HEK293 (cell line): ENCODE results near the gene RRBP1.

Experiments
- CTCF ChIA-PET: fragments of 350-600 bp; formaldehyde crosslinking; extraction: SDS; loops from one replicate; lab custom pipeline; 2021; ENCODE audit warnings: antibody characterized with exemption; lab: Yijun Ruan, JAX
- POLR2A ChIA-PET: fragments of 300-600 bp; formaldehyde crosslinking; extraction: SDS; loops from one replicate; lab custom pipeline; 2020; ENCODE audit warnings: antibody characterized with exemption, inconsistent platforms; lab: Yijun Ruan, JAX
- H3K27ac ChIP-seq: fragments of 200-500 bp; sonication (Bioruptor generic); 2 replicates; pipeline ENCODE4 v1.5.1; 2014; ENCODE audit warnings: low read depth, low read length, control low read depth, inconsistent platforms; ENCODE audit errors: extremely low read depth
- H3K36me3 ChIP-seq, 2 experiments: fragments of 200-500 bp in 1 of 2; sonication (Bioruptor generic) in 1 of 2; 1 replicate in 1 of 2; 2 replicates in 1 of 2; pipeline ENCODE4 v1.5.1; 2014 to 2017; ENCODE audit warnings: inconsistent platforms in 2 of 2, low read length in 2 of 2; ENCODE audit not compliant: control insufficient read depth in 2 of 2, insufficient read depth in 1 of 2
- H3K4me1 ChIP-seq: fragments of 200-500 bp; sonication (Bioruptor generic); 2 replicates; pipeline ENCODE4 v1.5.1; 2014; ENCODE audit warnings: mild to moderate bottlenecking, low read length, inconsistent platforms; ENCODE audit not compliant: control insufficient read depth, insufficient read depth
- H3K4me3 ChIP-seq: 2 replicates; pipeline ENCODE4 v1.5.1; 2011; ENCODE audit warnings: low read depth, mild to moderate bottlenecking, control low read depth, low read length, moderate library complexity
- H3K9me3 ChIP-seq: fragments of 200-500 bp; sonication (Bioruptor generic); 2 replicates; pipeline ENCODE4 v1.5.1; 2014; ENCODE audit warnings: low read depth, low read length, inconsistent platforms; ENCODE audit not compliant: control insufficient read depth, insufficient read depth
- GLI2 ChIP-seq: fragments of 450-650 bp; formaldehyde crosslinking; IDR thresholded peaks from 2 replicates; pipeline ENCODE4; 2017; ENCODE audit warnings: missing biosample characterization, missing genetic modification characterization, low read depth, borderline replicate concordance
- HOXA7 ChIP-seq: sonication (generic); formaldehyde crosslinking; IDR thresholded peaks from 2 replicates; pipeline ENCODE4 v1.8.1; 2022; ENCODE audit warnings: missing genetic modification reagents, borderline replicate concordance
- SCRT1 ChIP-seq: fragments of 450-650 bp; formaldehyde crosslinking; IDR thresholded peaks from 2 replicates; pipeline ENCODE4 v1.5.1; 2016; ENCODE audit warnings: missing biosample characterization, missing genetic modification characterization, borderline replicate concordance
- SP7 ChIP-seq: fragments of 450-650 bp; formaldehyde crosslinking; IDR thresholded peaks from 2 replicates; pipeline ENCODE4 v1.5.1; 2016; ENCODE audit warnings: missing biosample characterization, missing genetic modification characterization
- ZBTB1 ChIP-seq: fragments of 450-650 bp; formaldehyde crosslinking; IDR thresholded peaks from 2 replicates; pipeline ENCODE4 v1.5.1; 2016; ENCODE audit warnings: missing biosample characterization, missing genetic modification characterization
- ZBTB8A ChIP-seq: fragments of 450-650 bp; formaldehyde crosslinking; IDR thresholded peaks from 2 replicates; pipeline ENCODE4 v1.5.1; 2016; ENCODE audit warnings: missing biosample characterization, missing genetic modification characterization
- ZNF138 ChIP-seq: fragments of 450-650 bp; formaldehyde crosslinking; IDR thresholded peaks from 2 replicates; pipeline ENCODE4 v1.5.1; 2016; ENCODE audit warnings: missing biosample characterization, missing genetic modification characterization, borderline replicate concordance
- ZNF175 ChIP-seq: fragments of 450-650 bp; formaldehyde crosslinking; IDR thresholded peaks from 2 replicates; pipeline ENCODE4 v1.5.1; 2016; ENCODE audit warnings: missing biosample characterization, missing genetic modification characterization
- ZNF223 ChIP-seq: fragments of 450-650 bp; formaldehyde crosslinking; IDR thresholded peaks from 2 replicates; pipeline ENCODE4 v1.5.1; 2016; ENCODE audit warnings: missing biosample characterization, missing genetic modification characterization
- ZNF501 ChIP-seq: fragments of 450-650 bp; formaldehyde crosslinking; IDR thresholded peaks from 2 replicates; pipeline ENCODE4 v1.5.1; 2016; ENCODE audit warnings: missing biosample characterization, missing genetic modification characterization
- ZNF529 ChIP-seq: fragments of 450-650 bp; formaldehyde crosslinking; IDR thresholded peaks from 2 replicates; pipeline ENCODE4 v1.5.1; 2017; ENCODE audit warnings: missing genetic modification characterization, missing biosample characterization; ENCODE audit not compliant: insufficient replicate concordance
- ZNF623 ChIP-seq: fragments of 450-650 bp; formaldehyde crosslinking; IDR thresholded peaks from 2 replicates; pipeline ENCODE4 v1.5.1; 2016; ENCODE audit warnings: missing biosample characterization, missing genetic modification characterization
- ZNF654 ChIP-seq: fragments of 450-650 bp; formaldehyde crosslinking; IDR thresholded peaks from 2 replicates; pipeline ENCODE4 v1.5.1; 2016; ENCODE audit warnings: low read depth, missing biosample characterization, missing genetic modification characterization
- ZNF76 ChIP-seq: fragments of 450-650 bp; formaldehyde crosslinking; IDR thresholded peaks from 2 replicates; pipeline ENCODE4; 2016; ENCODE audit warnings: low read depth, missing biosample characterization, missing genetic modification characterization, borderline replicate concordance
- TF ChIP-seq, protein P1 (sequence below): fragments of 450-650 bp; formaldehyde crosslinking; IDR thresholded peaks from 2 replicates; pipeline ENCODE4 v1.5.1; 2016; ENCODE audit warnings: missing biosample characterization, missing genetic modification characterization
- TF ChIP-seq, protein P2 (sequence below): fragments of 450-650 bp; formaldehyde crosslinking; IDR thresholded peaks from 2 replicates; pipeline ENCODE4 v1.5.1; 2016; ENCODE audit warnings: missing biosample characterization, missing genetic modification characterization

The RRBP1 gene

GRCh38 chr20:17617212-17617867 is 64.7 kb downstream of the RRBP1 start:
- H3K4me1 ChIP-seq, result no peaks in the 10 kb centered on the region
- H3K36me3 ChIP-seq, result peaks cover 0 to 72% of the 10 kb centered on the region in 2 experiments; a peak in 1 of 3 replicates
- ChIA-PET CTCF (interaction anchor here (0.5 to 3.5 kb wide), 15 partner anchors 10 to 701 kb away, joined by 3 to 18 read pairs (median 4); partner anchors contain the start of gene BFSP1), POLR2A (interaction anchor here (0.7 kb wide), 1 partner anchor 65 kb away, joined by 3 read pairs; no protein-coding TSS in a partner anchor)
- no peaks in the 10 kb centered on the region for H3K9me3 ChIP-seq
- TF ChIP-seq, protein P1, sequence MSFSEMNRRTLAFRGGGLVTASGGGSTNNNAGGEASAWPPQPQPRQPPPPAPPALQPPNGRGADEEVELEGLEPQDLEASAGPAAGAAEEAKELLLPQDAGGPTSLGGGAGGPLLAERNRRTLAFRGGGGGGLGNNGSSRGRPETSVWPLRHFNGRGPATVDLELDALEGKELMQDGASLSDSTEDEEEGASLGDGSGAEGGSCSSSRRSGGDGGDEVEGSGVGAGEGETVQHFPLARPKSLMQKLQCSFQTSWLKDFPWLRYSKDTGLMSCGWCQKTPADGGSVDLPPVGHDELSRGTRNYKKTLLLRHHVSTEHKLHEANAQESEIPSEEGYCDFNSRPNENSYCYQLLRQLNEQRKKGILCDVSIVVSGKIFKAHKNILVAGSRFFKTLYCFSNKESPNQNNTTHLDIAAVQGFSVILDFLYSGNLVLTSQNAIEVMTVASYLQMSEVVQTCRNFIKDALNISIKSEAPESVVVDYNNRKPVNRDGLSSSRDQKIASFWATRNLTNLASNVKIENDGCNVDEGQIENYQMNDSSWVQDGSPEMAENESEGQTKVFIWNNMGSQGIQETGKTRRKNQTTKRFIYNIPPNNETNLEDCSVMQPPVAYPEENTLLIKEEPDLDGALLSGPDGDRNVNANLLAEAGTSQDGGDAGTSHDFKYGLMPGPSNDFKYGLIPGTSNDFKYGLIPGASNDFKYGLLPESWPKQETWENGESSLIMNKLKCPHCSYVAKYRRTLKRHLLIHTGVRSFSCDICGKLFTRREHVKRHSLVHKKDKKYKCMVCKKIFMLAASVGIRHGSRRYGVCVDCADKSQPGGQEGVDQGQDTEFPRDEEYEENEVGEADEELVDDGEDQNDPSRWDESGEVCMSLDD (tag by site-specific recombination), result no peak
- TF ChIP-seq ZBTB8A (no peak), ZBTB1 (no peak), ZNF76 (tag by site-specific recombination) (no peak), ZNF654 (tag by site-specific recombination) (peak; percentile 32; the same call in 1 of the 2 replicates), ZNF501 (tag by site-specific recombination) (no peak), HOXA7 (CRISPR knock-in tag) (no peak)
- TF ChIP-seq, protein P2, sequence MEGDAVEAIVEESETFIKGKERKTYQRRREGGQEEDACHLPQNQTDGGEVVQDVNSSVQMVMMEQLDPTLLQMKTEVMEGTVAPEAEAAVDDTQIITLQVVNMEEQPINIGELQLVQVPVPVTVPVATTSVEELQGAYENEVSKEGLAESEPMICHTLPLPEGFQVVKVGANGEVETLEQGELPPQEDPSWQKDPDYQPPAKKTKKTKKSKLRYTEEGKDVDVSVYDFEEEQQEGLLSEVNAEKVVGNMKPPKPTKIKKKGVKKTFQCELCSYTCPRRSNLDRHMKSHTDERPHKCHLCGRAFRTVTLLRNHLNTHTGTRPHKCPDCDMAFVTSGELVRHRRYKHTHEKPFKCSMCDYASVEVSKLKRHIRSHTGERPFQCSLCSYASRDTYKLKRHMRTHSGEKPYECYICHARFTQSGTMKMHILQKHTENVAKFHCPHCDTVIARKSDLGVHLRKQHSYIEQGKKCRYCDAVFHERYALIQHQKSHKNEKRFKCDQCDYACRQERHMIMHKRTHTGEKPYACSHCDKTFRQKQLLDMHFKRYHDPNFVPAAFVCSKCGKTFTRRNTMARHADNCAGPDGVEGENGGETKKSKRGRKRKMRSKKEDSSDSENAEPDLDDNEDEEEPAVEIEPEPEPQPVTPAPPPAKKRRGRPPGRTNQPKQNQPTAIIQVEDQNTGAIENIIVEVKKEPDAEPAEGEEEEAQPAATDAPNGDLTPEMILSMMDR (tag by site-specific recombination), result peak; percentile 54
- H3K27ac ChIP-seq, result no peak overlapping the region
- no peak overlapping the region for H3K4me3 ChIP-seq

- ChIA-PET POLR2A (interaction anchor here (0.5 kb wide), 1 partner anchor 53 kb away, joined by 3 read pairs; no protein-coding TSS in a partner anchor), CTCF (interaction anchor here (0.5 to 3.5 kb wide), 10 partner anchors 12 to 310 kb away, joined by 3 to 18 read pairs (median 4); no protein-coding TSS in a partner anchor)
- no peak for TF ChIP-seq GLI2
- no peak for TF ChIP-seq SP7 (tag by site-specific recombination)
- TF ChIP-seq SCRT1 (tag by site-specific recombination), result no peak
- no peak for TF ChIP-seq ZNF623 (tag by site-specific recombination)
- no peak for TF ChIP-seq ZNF223
- TF ChIP-seq ZNF529, result no peak
- TF ChIP-seq ZBTB8A, result no peak
- no peak for TF ChIP-seq ZNF175 (tag by site-specific recombination)
- no peak for TF ChIP-seq ZNF138 (tag by site-specific recombination)
- no peak overlapping the region for H3K27ac ChIP-seq
- H3K36me3 ChIP-seq, result peaks cover 0 to 65% of the 10 kb centered on the region in 2 experiments; a peak in 1 of 3 replicates
- H3K4me1 ChIP-seq, result no peaks in the 10 kb centered on the region
- no peaks in the 10 kb centered on the region for H3K9me3 ChIP-seq
- no peak overlapping the region for H3K4me3 ChIP-seq
These were observed 65.4 kb downstream of the RRBP1 start for GRCh38 chr20:17616480-17617211.
